GM18505 (cell line): ENCODE data around the gene RAB7A.

Source experiments
- ATAC-seq: cut with Tn5 transposase; IDR thresholded peaks from one replicate; pipeline ENCODE4 v1.9.1; 2021; ENCODE audit not compliant: unreplicated experiment
- POLR2A ChIP-seq: IDR thresholded peaks from 4 replicates; pipeline ENCODE4 v1.6.1; 2011; ENCODE audit warnings: borderline replicate concordance; ENCODE audit not compliant: insufficient read depth, insufficient read length; ENCODE audit errors: extremely low read depth

RAB7A gene

DNA sequence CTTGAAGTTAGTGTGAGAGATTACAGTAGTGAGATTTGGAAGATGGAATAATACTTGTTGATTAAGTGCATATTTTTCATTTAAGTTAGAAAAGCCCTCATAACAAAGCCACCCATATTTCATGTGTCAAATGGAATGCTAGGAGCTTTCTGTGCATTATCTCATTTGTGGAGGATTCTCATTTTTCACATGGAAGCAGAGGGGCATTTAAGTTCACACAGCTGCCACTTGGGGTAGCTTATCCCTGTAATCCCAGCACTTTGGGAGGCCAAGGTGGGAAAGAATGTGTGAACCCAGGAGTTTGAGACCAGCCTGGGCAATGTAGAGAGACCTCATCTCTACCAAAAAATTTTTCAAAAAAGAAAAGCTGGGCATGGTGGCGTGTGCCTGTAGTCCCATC lies 55.2 kb downstream of the RAB7A start:
- no peak for TF ChIP-seq POLR2A
- ATAC-seq, result no peak

GRCh38 chr3:128782282-128783146 lies 56.5 kb downstream of the RAB7A start:
- no peak for TF ChIP-seq POLR2A
- no peak for ATAC-seq

GRCh38 chr3:128783774-128784173 lies 57.8 kb downstream of the RAB7A start:
- no peak for TF ChIP-seq POLR2A
- no peak for ATAC-seq

DNA sequence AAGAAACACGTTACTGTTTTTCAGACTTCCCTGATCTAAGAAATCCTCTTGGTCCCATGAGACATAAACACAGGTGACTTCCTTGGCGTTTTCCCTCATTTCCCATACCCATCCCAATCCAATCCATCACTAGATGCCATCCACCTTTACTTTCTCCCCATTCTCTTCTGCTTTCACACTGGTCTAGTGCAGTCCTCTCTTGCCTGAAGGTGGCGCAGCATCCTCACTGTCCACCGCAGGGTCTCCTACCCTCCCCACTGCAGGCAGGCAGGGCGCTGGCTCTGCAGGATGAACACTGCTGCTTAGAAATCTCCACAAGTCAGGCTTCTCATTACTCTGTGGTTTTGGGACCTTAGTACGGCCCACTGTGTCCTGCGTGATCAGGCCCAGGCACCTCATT lies 58.2 kb downstream of the RAB7A start:
- no peak for ATAC-seq
- TF ChIP-seq POLR2A, result no peak

DNA sequence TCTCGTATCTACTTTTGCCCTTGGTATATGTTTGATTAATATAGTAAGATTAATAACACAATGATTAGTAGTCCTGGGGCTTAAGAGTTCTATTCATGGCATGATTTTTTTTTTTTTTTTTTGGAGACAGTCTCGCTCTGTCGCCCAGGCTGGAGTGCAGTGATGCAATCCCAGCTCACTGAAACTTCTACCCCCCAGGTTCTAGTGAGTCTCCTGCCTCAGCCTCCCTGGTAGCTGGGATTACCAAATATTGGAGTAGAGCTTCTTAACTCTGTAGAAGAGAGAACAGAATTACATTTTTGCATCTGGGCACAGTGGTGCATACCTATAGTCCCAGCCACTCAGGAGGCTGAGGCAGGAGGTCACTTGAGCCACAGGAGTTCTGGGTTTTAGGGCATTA lies 58.9 kb downstream of the RAB7A start:
- ATAC-seq, result no peak

DNA sequence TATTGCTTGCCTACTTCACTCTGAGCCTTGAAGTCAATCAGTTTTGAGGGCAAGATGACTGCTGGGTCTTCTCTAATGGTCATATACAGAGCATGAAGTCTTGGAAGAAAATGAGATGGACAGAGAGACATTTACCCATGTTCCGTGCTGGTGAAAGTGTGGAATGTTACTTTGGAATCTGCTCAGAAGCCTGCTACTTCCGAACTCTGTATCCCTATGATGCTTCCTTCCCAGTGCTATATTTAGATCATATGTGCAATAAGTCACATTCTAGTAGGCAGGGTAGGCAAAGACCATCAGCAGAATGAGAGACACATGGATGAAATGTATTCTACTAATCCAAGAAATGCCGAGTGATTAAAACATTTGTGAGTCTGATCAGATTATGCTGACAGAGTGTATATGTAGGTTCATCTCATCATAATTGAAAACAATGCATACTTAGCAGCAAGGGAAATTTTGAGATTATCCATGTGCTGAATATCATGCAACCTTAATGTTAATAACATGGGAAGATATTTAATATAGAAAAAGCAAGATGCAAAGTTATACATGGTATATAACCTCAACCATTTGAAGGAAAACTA lies 60.5 kb downstream of the RAB7A start:
- TF ChIP-seq POLR2A, result no peak
- ATAC-seq, result no peak

More for the DNA sequence above, 58.9 kb downstream of the RAB7A start:
- TF ChIP-seq POLR2A, result no peak

DNA sequence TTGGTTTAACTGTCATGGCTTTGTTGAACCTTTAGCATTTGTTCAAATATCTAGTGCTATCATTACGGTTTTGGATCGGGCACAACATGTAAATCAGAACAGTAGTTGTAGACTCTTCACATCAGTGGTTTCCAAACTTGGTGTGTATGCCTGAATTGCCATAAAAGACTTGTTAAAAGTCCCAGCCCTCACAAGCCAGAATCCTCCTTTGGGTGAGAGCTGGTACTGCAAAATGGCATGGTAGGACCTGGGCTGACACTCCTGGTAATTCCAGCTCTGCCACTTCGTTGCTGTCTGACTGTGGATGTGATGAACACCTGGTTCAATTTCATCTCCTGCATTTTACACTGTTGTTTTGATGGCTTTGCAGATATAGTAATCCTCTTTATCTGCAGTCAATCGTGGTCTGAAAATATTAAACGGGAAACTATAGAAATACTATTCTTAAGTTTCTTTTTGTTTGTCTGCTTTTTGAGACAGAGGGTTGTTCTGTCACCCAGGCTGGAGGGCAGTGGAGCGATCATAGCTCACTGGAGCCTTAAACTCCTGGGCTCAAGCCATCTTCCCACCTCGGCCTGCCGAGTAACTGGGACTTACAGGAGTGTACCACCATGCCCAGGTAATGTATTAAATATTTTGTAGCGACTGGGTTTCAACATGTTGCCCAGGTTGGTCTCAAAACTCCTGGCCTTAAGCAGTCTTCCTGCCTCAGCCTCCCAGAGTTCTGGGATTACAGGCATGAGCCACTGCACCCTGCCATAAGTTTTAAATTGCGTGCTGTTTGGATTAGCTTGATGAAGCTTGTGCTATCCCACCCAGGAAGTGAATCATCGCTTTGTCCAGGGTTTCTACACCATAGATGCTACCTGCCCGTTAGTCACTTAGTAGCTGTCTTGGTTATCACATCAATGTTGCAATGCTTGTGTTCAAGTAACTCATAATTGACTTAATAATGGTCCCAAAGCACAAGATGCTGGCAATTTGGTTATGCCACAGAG lies 61.6 kb downstream of the RAB7A start:
- no peak for ATAC-seq
- no peak for TF ChIP-seq POLR2A

DNA sequence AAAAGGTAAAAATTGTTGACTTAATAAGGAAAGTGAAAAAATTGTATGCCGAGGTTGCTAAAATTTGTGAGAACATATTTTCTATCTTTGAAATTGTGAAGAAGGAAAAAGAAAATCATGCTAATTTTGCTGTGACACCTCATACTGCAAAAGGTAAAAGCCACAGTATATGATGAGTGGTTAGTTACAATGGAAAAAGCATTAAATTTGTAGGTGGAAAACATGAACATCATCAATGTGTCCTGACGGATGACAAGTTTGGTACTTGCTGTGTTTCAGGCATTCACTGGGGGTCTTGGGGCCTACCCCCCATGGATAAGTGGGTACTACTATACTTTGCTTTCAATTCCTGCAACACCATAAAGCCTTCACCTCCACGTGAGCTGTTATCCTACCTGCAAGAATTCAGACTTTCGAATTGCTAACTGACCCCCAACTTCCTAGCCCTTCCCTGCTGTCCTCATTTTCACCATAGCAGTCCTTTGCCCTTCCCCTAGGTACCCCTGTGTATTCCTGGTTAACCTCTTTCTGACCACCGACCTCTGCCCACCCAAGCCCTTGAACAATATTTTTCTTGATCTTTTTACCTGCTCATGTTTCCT lies 62.4 kb downstream of the RAB7A start:
- ATAC-seq, result no peak
- no peak for TF ChIP-seq POLR2A

DNA sequence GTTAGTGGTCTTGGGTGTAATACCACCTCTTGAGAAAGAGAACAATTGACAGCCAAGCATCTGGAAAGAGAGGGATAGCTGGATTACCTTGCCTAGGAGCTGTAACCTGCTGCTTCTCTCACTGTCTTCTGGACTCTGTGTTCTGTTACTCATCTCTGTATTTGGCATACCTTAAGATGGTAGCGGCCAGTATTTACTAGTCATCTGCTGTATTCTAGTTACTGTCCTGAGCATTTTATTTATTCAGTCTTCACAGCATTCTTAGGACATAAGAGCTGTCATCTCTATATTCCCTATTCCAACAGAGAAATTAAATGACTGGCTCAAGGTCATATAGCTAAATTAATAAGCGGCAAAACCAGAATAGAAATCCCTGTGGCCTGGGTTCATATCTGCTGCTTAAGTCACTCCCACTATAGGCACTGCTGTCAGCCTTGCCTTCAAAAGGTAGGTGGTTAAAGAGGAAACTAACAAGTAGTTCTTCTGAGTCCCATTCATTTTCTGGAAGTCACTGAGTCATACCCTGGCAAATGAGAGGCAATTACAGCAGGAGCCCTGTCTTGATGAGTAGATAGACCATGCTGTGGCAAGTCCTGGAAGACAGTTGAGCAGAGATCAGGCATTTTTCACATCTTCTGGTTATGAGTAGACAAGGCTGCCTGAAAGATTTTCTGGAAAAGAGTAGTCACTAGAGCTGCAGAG lies 68.2 kb downstream of the RAB7A start:
- TF ChIP-seq POLR2A, result no peak
- ATAC-seq, result no peak

DNA sequence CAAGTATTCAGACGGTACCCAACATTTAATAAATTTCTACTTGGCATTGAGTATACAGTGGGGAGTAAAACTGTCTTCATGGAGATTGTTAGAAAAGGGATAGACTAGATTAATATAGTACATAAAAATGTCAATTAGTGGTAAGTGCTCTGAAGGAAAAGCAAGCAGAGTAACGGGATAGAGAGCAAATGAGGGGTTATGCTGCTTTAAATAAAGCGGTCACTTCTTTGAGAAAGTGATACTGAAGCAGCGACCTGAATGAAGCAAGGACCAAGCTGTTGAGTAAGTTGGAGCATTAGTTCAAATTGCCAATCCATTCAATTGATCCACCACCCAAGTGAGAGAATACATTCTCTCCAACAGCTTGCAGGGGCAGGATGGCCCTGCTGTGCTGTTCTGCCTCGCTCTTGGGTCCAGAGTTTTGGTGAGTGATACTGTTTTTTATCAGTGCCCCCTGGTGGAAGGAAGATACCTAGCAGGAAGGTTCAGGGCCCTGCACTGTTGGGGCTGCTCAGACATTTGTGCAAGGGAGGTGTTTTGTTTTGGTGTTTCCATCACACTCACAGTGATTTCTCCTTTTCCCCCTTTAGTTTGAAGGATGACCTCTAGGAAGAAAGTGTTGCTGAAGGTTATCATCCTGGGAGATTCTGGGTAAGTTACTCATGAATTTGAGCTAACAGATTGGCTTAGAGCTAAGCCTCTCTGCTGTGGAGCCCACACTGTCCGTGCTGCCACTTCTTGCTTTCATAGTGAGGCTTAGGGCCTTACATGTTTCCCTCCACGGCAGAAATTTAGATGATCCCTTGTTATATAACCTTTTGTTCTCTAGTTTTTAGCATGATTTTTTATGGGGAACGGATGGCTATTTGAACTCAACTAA lies 69.0 kb downstream of the RAB7A start:
- TF ChIP-seq POLR2A, result no peak
- peak; percentile 74 for ATAC-seq

DNA sequence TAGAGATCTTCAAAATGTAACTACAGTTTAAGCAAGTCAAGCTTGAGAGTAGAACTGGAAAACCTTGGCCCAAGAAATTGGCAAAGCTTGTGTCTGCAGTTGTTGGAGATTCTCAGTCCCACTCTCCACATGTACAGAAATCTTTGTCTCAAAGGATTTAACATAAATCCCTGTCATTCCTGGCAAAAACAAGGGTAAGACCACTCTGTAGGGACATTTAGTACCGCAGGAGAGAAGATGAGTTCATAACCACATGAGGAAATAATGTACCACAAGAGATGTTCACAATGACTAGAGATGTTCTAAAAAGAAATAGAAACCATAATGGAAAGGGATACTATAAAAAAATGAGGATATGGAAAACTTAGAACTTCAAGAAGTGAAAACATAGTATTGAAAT lies 73.7 kb downstream of the RAB7A start:
- no peak for TF ChIP-seq POLR2A
- ATAC-seq, result no peak
